GM18520 (cell line): ENCODE data around the gene GNAL.
"Not testable (repeated sequence)": the region's sequence is repeated elsewhere in the genome, so short reads cannot be mapped to it uniquely, and the experiment has no call there.

ENCODE experiments used
- ATAC-seq: cut with Tn5 transposase; IDR thresholded peaks from one replicate; pipeline ENCODE4 v1.9.1; 2021; ENCODE audit not compliant: unreplicated experiment

GNAL gene

DNA sequence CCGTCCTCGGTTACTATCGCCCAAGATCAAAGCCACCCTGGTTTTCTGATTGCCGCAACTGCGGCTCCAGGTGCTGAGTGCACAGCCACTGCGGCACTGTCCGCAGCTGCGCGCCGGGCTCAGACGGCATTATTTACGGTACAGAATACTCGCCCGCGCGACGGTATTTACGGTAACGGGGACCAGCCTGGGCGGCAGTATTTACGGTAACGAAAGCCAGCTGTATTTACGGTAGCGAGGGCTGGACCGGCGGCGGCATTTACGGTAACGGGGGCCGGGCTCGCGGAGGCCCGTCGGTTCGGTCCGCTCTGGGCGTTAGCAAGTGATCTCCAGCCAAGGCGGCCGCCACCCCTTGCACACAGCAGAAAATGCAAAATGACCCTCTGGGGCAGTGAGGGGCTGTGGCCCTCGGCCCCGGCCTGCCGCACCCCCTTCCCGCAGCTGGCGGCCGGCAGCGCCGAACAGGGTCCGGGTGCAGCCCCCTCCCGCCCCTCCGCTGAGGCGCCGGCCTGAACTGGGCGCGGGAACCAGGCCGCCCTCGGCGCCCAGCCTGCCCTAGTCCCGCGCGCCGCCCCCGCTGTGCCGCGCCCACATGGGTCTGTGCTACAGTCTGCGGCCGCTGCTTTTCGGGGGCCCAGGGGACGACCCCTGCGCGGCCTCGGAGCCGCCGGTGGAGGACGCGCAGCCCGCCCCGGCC, at the start of gene GNAL:
GNAL (plus strand) TSS at position 293 of the 697 bp plus-strand sequence; CDS start at position 593, 300 bp downstream.
- ATAC-seq: peak; percentile 45

DNA sequence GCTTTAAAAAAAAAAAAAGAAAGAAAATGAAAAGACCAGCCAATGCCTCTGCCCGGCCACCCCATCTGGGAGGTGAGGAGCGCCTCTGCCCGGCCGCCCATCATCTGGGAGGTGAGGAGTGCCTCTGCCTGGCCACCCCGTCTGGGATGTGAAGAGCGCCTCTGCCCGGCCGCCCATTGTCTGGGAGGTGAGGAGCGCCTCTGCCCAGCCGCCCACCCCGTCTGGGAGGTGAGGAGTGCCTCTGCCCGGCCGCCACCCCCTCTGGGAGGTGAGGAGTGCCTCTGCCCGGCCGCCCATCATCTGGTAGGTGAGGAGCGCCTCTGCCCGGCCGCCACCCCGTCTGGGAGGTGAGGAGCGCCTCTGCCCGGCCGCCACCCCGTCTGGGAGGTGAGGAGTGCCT, 41.8 kb upstream of the GNAL start:
- not testable (repeated sequence) for ATAC-seq

- not testable (repeated sequence) for ATAC-seq
Observed at GRCh38 chr18:11647804-11648203, 41.3 kb upstream of the GNAL start.

DNA sequence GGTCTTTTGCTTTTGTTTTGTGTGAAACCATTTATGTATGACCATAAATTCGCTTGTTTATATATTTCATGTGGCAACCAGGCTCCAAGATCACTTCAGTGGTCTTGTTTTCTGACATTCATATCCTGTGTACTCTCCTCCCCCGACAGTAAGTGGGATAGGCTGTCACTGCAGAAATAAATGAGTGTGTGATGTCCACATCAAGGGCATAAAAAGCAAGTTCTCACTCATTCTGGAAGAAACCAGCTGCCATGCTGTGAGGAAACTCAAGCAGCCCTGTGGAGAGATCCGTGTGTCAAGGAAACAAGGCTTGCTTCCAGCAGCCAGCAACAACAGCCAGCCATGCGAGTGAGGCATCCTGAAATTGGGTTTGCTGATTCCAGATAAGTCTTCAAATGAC, 39.2 kb upstream of the GNAL start:
- no peak for ATAC-seq

GRCh38 chr18:11651899-11652298, 37.2 kb upstream of the GNAL start:
- ATAC-seq: no peak

DNA sequence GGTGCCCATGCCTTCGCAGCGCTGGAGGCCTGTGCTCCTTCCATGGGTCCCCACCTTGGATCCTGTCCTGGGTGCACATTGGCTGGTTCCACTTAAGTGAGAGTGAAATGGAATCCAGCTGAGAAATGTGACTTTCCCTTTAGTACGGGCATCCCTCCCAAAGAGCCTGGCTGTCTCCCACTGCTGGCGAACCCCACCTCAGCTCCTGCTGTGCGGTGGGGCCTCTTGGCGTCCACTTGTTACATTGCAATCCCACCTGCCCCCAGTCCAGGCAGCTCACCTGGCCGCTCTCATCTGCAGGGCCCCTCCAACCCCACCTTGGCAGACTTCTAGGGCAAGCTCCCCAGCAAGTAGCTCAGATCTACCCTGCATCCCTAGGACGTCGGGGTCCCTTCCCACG, 35.5 kb upstream of the GNAL start:
- no peak for ATAC-seq

- ATAC-seq: no peak
Observed at GRCh38 chr18:11654736-11655605, 34.1 kb upstream of the GNAL start.

GRCh38 chr18:11655606-11655932, 33.5 kb upstream of the GNAL start:
- ATAC-seq: no peak

- no peak for ATAC-seq
Observed at GRCh38 chr18:11657152-11657551, 31.9 kb upstream of the GNAL start.

DNA sequence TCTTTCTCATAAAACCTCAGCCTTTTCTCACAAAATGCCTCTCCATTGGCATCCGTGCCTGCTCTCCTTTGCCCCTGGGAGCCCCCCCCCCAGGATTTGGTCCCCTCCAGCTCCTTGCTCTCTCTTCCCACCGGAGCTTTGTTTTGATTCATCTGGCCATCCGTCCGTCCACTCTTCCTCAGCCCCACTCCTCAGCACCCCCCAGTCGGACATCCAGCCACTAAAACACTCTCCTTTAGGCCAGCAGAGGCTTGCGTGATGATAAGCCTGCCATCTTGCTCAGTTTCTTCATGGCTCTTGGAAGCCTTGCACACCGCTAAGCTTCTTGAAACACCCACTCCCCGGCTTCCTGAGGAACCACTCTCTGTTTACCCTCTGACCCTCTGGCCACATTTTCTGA, 31.5 kb upstream of the GNAL start:
- no peak for ATAC-seq

DNA sequence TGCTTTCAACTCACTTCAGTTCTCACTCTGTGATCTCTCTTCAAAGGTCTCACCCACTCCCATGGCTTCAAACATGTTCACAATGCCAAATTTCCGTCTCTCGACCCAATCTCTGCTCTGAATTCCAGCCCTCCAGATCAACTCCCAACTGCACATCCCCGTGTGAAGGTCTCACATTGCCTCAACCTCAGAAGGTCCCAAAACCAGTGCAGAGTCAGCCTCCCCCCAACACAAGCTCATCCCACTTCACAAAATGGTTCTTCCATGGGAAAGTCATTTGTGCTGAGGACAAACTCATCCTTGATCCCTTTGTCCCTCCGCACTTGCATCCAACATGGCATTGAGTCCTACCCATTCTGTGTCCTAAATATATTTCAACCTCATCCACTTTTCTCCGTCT, 31.0 kb upstream of the GNAL start:
- ATAC-seq: no peak

DNA sequence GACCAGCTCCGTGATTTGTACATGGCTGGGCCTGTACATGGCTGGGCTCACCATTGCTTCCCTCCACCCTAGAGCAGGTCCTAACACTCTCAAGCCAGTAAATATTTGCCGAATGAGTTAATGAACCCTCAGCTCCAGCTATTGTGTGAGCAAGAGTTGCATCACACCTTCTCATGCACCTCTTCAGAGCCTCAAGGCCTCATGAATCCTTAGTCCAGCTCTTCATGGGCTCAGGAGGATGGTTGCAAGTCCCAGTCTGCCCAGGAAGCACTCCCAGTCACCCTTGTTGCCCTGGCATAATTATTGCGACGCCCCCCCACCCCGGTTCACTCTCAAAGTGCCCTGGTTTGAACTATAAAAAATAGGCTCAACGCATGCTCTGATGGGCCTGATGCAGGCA, 30.1 kb upstream of the GNAL start:
- no peak for ATAC-seq

DNA sequence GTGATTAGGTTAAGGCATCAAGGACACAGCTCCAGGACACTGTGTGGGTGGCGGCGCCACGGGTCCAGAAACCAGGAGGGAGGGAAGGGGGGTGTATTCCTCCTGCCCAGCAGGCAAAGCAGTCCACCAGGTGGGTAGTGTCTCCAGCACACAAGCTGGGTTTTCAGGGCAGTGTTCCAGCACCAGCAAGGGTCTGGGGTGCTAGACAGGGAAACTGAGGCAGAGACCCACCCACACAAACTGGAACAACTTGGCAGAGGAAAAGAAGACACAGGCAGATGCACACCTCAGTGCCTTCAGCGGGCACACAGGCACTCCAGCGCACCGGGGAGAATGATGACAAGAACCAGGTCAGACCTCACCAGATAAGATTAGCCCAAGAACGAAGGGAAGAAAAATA, 28.4 kb upstream of the GNAL start:
- ATAC-seq: no peak

GRCh38 chr18:11661430-11661829, 27.6 kb upstream of the GNAL start:
- no peak for ATAC-seq

DNA sequence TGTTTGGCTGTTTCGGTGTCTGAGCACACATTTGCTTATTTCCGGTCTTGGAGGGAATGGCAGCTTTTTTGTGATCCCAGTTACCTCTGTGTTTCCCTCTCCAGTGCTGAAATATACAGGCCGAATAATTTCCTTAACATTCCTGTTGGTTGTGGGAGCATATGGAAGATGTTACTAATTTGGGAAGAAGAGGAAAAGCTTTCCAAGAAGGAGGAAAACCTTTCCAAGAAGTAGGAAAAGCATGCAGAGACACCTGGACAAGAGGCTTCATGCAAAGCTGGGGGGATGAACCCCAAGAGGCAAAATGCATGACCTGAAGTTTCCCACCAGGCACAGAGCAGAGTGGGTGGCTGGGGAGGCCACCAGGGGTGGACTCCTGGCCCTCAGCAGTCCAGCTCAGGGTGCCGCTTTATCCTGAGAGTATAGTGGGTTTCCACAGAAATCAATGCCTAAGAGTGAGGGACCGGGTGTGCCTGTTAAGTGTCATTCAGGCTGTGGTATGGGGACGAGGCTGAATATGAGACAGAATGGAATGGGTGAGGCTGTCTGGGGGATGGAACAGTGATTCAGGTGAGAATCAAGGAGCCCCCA, 25.5 kb upstream of the GNAL start:
- ATAC-seq: no peak

- ATAC-seq: no peak
Observed at GRCh38 chr18:11664286-11664685, 24.8 kb upstream of the GNAL start.

DNA sequence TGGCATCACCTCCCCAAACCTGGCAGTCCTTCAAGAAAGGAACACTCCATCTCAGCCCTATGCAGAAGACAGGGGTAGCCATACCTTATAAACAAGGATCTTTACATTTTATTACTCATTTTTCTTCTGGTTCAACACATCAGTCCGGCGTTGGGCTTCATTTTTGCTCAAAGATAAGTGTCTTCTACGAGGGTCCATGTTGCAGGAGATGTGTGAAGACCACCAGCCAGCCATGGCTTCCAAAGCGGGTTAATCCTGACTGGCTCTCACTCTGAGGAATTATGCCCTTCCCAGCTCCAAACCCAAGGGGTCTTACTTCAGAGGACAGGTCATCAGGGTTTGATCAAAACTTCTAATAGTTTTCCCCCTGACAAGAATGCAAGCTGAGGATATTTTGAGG, 23.9 kb upstream of the GNAL start:
- no peak for ATAC-seq

DNA sequence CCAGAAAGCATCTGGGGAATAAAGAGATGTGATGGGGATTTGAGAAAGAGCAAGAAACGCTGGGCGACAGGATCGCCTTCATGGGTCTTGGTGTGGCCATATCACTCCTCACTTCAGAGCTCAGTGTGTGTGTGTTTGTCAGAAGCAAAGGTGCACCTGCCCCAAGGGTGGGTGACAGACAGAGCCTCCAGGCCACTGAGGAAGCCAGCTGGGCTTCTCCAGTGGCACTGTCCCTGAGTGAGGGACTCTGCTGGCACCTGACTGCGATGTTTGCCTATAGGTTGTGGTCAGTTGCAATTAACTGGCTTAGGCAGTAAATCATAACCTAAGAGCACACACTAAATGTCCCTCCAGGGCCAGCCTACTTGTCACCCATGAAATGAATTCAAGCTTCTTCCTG, 23.5 kb upstream of the GNAL start:
- no peak for ATAC-seq

GRCh38 chr18:11666176-11666575, 22.9 kb upstream of the GNAL start:
- no peak for ATAC-seq

DNA sequence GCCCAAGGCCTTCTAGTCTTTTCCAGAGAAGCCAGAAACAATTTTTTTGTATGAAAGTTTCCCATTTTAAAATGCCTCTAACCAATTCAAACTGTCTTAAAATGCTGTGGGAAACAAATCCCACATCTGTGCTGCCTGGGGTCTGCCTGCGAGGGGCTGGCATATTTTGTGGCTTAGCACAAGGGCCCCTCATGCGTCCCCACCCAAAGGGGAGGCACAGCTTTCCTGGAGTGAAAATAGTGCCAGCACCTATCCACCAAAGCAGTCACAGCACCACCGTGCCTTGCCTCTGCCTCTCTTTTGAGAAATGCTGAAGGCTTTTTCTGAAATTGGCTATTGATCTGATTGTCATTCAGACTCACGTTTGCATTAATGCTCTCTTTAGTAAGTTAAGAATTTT, 22.2 kb upstream of the GNAL start:
- no peak for ATAC-seq

GRCh38 chr18:11667578-11667977, 21.5 kb upstream of the GNAL start:
- no peak for ATAC-seq
